H1 (cell line): ENCODE results near the gene SLC25A30. TPM values are rescaled to one million over a fixed set of nuclear protein-coding genes. Genes with fewer than 3 reads are reported as not detected.
"Not testable (repeated sequence)": the region's sequence is repeated elsewhere in the genome, so short reads cannot be mapped to it uniquely, and the experiment has no call there.

Experiments used
- CTCF ChIA-PET: fragments of 300-600 bp; sonication (Branson Sonifier 250); formaldehyde crosslinking; loops from one replicate; lab custom pipeline; 2021; ENCODE audit not compliant: partially characterized antibody; lab: Charles Lee
- POLR2A ChIA-PET: fragments of 300-600 bp; sonication (Branson Sonifier 250); formaldehyde crosslinking; loops from one replicate; lab custom pipeline; 2021; ENCODE audit warnings: inconsistent platforms; ENCODE audit not compliant: partially characterized antibody; lab: Charles Lee
- DNase-seq, 2 experiments: peaks; one replicate each; pipeline versions ENCODE4 v3.0.0 to v3.0.0-alpha.2; 2010 to 2022; ENCODE audit warnings: low spot score in 2 of 2, low read depth in 1 of 2, mixed read lengths in 1 of 2
- FAIRE-seq: peaks from 2 replicates; lab custom pipeline; 2011; peaks lifted over from hg19 to GRCh38; lab: Jason Lieb, UNC
- H2AFZ ChIP-seq: 2 replicates; pipeline ENCODE4 v1.8.1; 2012; ENCODE audit warnings: low read length, inconsistent platforms
- H2AK5ac ChIP-seq: 2 replicates; pipeline ENCODE4 v1.6.1; 2013; ENCODE audit warnings: low read depth, low read length
- H2BK120ac ChIP-seq: replicated peaks from 2 replicates; pipeline ENCODE3; 2013; ENCODE audit warnings: low read depth, low read length, inconsistent platforms
- H2BK12ac ChIP-seq: 2 replicates; pipeline ENCODE4 v1.6.1; 2013; ENCODE audit warnings: low read depth, low read length
- H2BK15ac ChIP-seq: 2 replicates; pipeline ENCODE4 v1.6.1; 2013; ENCODE audit warnings: low read length
- H2BK20ac ChIP-seq: 2 replicates; pipeline ENCODE4 v1.6.1; 2013; ENCODE audit warnings: low read length
- H2BK5ac ChIP-seq: 2 replicates; pipeline ENCODE4 v1.6.1; 2013; ENCODE audit warnings: low read depth, low read length
- H3K14ac ChIP-seq: 2 replicates; pipeline ENCODE4 v1.6.1; 2013; ENCODE audit warnings: inconsistent platforms; ENCODE audit not compliant: insufficient read length
- H3K18ac ChIP-seq: 2 replicates; pipeline ENCODE4 v1.6.1; 2013; ENCODE audit warnings: low read length; ENCODE audit errors: extremely low read depth
- H3K23ac ChIP-seq: 2 replicates; pipeline ENCODE4 v1.6.1; 2013; ENCODE audit warnings: inconsistent platforms; ENCODE audit not compliant: insufficient read length
- H3K23me2 ChIP-seq: 2 replicates; pipeline ENCODE4 v1.6.1; 2013; ENCODE audit warnings: low read depth, low read length
- H3K27ac ChIP-seq: 2 replicates; pipeline ENCODE4 v1.6.1; 2011; ENCODE audit warnings: low read depth, low read length, inconsistent platforms
- H3K27me3 ChIP-seq, 4 experiments: replicated peaks in 1 of 4; 1 replicate in 1 of 4; 2 replicates in 3 of 4; pipeline versions ENCODE4 v1.6.1 to v1.8.1; 2011 to 2013; ENCODE audit warnings: low read length in 3 of 4, mild to moderate bottlenecking in 3 of 4, inconsistent platforms in 2 of 4, mixed read lengths in 2 of 4, moderate library complexity in 1 of 4; ENCODE audit not compliant: control insufficient read depth in 3 of 4, insufficient read depth in 3 of 4; ENCODE audit errors: extremely low read depth in 1 of 4
- H3K36me3 ChIP-seq, 4 experiments: 2 replicates each; pipeline versions ENCODE4 v1.6.1 to v1.8.1; 2011 to 2013; ENCODE audit warnings: mild to moderate bottlenecking in 4 of 4, low read length in 3 of 4, moderate library complexity in 2 of 4, control low read depth in 1 of 4, inconsistent platforms in 1 of 4; ENCODE audit not compliant: insufficient read depth in 4 of 4, control insufficient read depth in 2 of 4
- H3K4ac ChIP-seq: replicated peaks from 2 replicates; pipeline ENCODE3; 2013; ENCODE audit warnings: low read length, low read depth, mixed read lengths, inconsistent platforms; ENCODE audit not compliant: insufficient read length
- H3K4me1 ChIP-seq, 4 experiments: replicated peaks in 1 of 4; 1 replicate in 1 of 4; 2 replicates in 3 of 4; pipeline versions ENCODE4 v1.6.1 to v1.8.1; 2011 to 2013; ENCODE audit warnings: low read length in 3 of 4, inconsistent platforms in 2 of 4, mixed read lengths in 1 of 4; ENCODE audit not compliant: insufficient read depth in 4 of 4, control insufficient read depth in 3 of 4
- H3K4me2 ChIP-seq, 2 experiments: 2 replicates each; pipeline versions ENCODE4 v1.6.1 to v1.8.1; 2011 to 2013; ENCODE audit warnings: low read depth in 2 of 2, low read length in 2 of 2, control low read depth in 1 of 2, inconsistent platforms in 1 of 2, mild to moderate bottlenecking in 1 of 2; ENCODE audit not compliant: insufficient read depth in 1 of 2
- H3K4me3 ChIP-seq, 4 experiments: fragments of 200-600, 300-600 bp in 1 of 4; sonication (generic), shearing (Covaris generic), sonication (Bioruptor Twin) in 1 of 4; 2 replicates each; pipeline versions ENCODE4 v1.5.1 to v1.8.1; 2011 to 2016; ENCODE audit warnings: low read length in 4 of 4, low read depth in 3 of 4, control low read depth in 2 of 4, inconsistent platforms in 2 of 4, mild to moderate bottlenecking in 2 of 4, mixed read lengths in 1 of 4, moderate library complexity in 1 of 4; ENCODE audit not compliant: insufficient read depth in 2 of 4; ENCODE audit errors: extremely low read depth in 1 of 4
- H3K56ac ChIP-seq: replicated peaks from 2 replicates; pipeline ENCODE3; 2013; ENCODE audit warnings: low read depth, mild to moderate bottlenecking, mixed read lengths, low read length, inconsistent platforms; ENCODE audit not compliant: insufficient read length
- H3K79me1 ChIP-seq: 2 replicates; pipeline ENCODE4 v1.6.1; 2013; ENCODE audit warnings: low read depth, low read length, control low read depth
- H3K79me2 ChIP-seq, 2 experiments: 2 replicates each; pipeline versions ENCODE4 v1.6.1 to v1.8.1; 2012 to 2013; ENCODE audit warnings: low read length in 2 of 2, mild to moderate bottlenecking in 2 of 2, inconsistent platforms in 1 of 2; ENCODE audit not compliant: insufficient read depth in 2 of 2, control insufficient read depth in 1 of 2
- H3K9ac ChIP-seq, 4 experiments: replicated peaks in 1 of 4; 1 replicate in 1 of 4; 2 replicates in 3 of 4; pipeline versions ENCODE4 v1.6.1 to v1.8.1; 2011 to 2013; ENCODE audit warnings: low read depth in 3 of 4, low read length in 3 of 4, control low read depth in 2 of 4, mild to moderate bottlenecking in 2 of 4, moderate library complexity in 2 of 4, inconsistent platforms in 1 of 4; ENCODE audit errors: extremely low read depth in 1 of 4
- H3K9me3 ChIP-seq, 2 experiments: 2 replicates each; pipeline versions ENCODE4 v1.6.1 to v1.8.1; 2012 to 2013; ENCODE audit warnings: mild to moderate bottlenecking in 2 of 2, moderate library complexity in 2 of 2, control low read depth in 1 of 2, inconsistent platforms in 1 of 2, low read depth in 1 of 2, low read length in 1 of 2, mixed read lengths in 1 of 2; ENCODE audit not compliant: insufficient read depth in 2 of 2
- H4K20me1 ChIP-seq, 2 experiments: replicated peaks in 1 of 2; 2 replicates each; pipeline versions ENCODE3 to v1.8.1; 2011 to 2013; ENCODE audit warnings: inconsistent platforms in 2 of 2, low read length in 2 of 2, mild to moderate bottlenecking in 1 of 2; ENCODE audit not compliant: insufficient read depth in 2 of 2, control insufficient read depth in 1 of 2
- H4K5ac ChIP-seq: 2 replicates; pipeline ENCODE4 v1.6.1; 2013; ENCODE audit warnings: low read length, low read depth, mixed read lengths, inconsistent platforms; ENCODE audit not compliant: insufficient read length
- H4K8ac ChIP-seq: 2 replicates; pipeline ENCODE4 v1.8.0; 2013; ENCODE audit warnings: mild to moderate bottlenecking, moderate library complexity, low read length, inconsistent platforms; ENCODE audit not compliant: insufficient read depth; ENCODE audit errors: extremely low read depth
- H4K91ac ChIP-seq: replicated peaks from 2 replicates; pipeline ENCODE3; 2013; ENCODE audit warnings: low read length, mixed read lengths, inconsistent platforms; ENCODE audit not compliant: insufficient read length
- WGBS, 2 experiments: shearing (Covaris generic) in 1 of 2; methylation state at CpG; one replicate each; pipeline versions ENCODE4 v1.1.6 to v1.1.7; 2013 to 2015; ENCODE audit warnings: low lambda C conversion rate in 2 of 2, mixed read lengths in 2 of 2, inconsistent platforms in 1 of 2, low coverage in 1 of 2, missing lambda C conversion rate in 1 of 2; ENCODE audit not compliant: insufficient replicate concordance in 2 of 2, insufficient coverage in 1 of 2, insufficient read length in 1 of 2; ENCODE audit errors: extremely low coverage in 1 of 2, missing lambda C conversion rate in 1 of 2; 5-methylcytosine and 5-hydroxymethylcytosine counted together
- polyA plus RNA-seq, 7 experiments: library from polyadenylated mRNA; depleted of rRNA in 3 of 7; stranded (reverse) in 5 of 7; unstranded in 2 of 7; fragments of >200 nt in 5 of 7; fragments of 200-250 nt in 2 of 7; gene quantifications; 1 replicate in 5 of 7; 2 replicates in 1 of 7; 4 replicates in 1 of 7; pipeline versions ENCODE4 v1.2.1 to v1.2.3, GENCODE V29; 2011 to 2013; ENCODE audit warnings: missing spikeins in 2 of 7, mixed read lengths in 2 of 7
- total RNA-seq: library from RNA; stranded (reverse); fragmentation: NEBNext Ultra II Directional; extraction: Animal tissue kit (Norgen Biotek cat#: 25700); gene quantifications from 2 replicates; pipeline ENCODE4 v1.2.1, GENCODE V29; 2021

The SLC25A30 gene
- total and polyA plus RNA-seq, 2 of the 8 experiments (the other 6 are each of a cell fraction or from before 2014, with no cell fraction given) = 2.1 to 8.7 TPM

DNA sequence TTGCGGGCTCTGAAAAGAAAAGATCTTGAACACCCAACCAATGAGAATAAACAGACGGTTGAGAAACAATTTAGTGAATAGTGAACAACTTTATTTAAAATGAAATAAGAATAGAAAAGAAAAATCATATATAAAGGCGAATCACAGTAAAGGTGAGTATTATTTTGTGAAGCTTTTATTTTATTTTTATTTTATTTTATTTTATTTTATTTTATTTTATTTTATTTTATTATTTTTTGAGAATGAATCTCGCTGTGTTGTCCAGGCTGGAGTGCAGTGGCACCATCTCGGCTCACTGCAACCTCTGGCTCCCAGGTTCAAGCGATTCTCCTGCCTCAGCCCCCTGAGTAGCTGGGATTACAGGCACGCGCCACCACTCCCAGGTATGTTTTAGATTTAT lies 74.1 kb downstream of the SLC25A30 start:
- WGBS, 2 experiments = 97% methylated on average over 8 of the region's 8 CpGs; no CpG with 5 or more reads in 1 of the 2 experiments
- H3K4ac ChIP-seq, H2BK15ac ChIP-seq, H4K20me1 ChIP-seq, H3K56ac ChIP-seq, H3K14ac ChIP-seq, H3K79me1 ChIP-seq, H3K23ac ChIP-seq, H4K91ac ChIP-seq, H3K23me2 ChIP-seq, H3K4me2 ChIP-seq, H2BK12ac ChIP-seq, H3K4me1 ChIP-seq, CTCF ChIA-PET, H3K27me3 ChIP-seq, H2BK120ac ChIP-seq, H4K8ac ChIP-seq, H3K4me3 ChIP-seq, H2AK5ac ChIP-seq, H3K27ac ChIP-seq, H3K9ac ChIP-seq, H3K9me3 ChIP-seq, DNase-seq, H4K5ac ChIP-seq, H2BK5ac ChIP-seq, FAIRE-seq, H3K18ac ChIP-seq, H2BK20ac ChIP-seq, H2AFZ ChIP-seq: not testable (repeated sequence)
- POLR2A ChIA-PET = interaction anchor here (0.9 to 16.2 kb wide), 4 partner anchors 11 to 24 kb away, joined by 3 to 319 read pairs (median 72); no protein-coding TSS in a partner anchor
- Histone ChIP-seq H3K36me3 (peaks cover 10 to 22% (median 13%) of the 10 kb centered on the region in 4 experiments), H3K79me2 (peaks cover 12 to 29% of the 10 kb centered on the region in 2 experiments)

Other genes with a start within 250 kb of the SLC25A30 start
- not detected in 2 replicates for gene KCTD4, start 217.3 kb downstream of the SLC25A30 start, total RNA-seq
- not detected in 2 replicates for gene KCTD4, start 217.3 kb downstream of the SLC25A30 start, polyA plus RNA-seq (2011; rRNA removed)
- 2,279 and 2,327 TPM in 2 replicates for gene TPT1, start 77.2 kb downstream of the SLC25A30 start, total RNA-seq
- 1,570 and 2,245 TPM in 2 replicates for gene TPT1, start 77.2 kb downstream of the SLC25A30 start, polyA plus RNA-seq (2011; rRNA removed)
- gene COG3, start 46.6 kb upstream of the SLC25A30 start, total RNA-seq = 12.7 and 15.0 TPM in 2 replicates
- 8.6 and 13.5 TPM in 2 replicates for gene COG3, start 46.6 kb upstream of the SLC25A30 start, polyA plus RNA-seq (2011; rRNA removed)
- gene ERICH6B, start 197.4 kb upstream of the SLC25A30 start, total RNA-seq = not detected in 2 replicates
- gene ERICH6B, start 197.4 kb upstream of the SLC25A30 start, polyA plus RNA-seq (2011; rRNA removed) = not detected in 2 replicates